Left cardiac atrium (tissue), 4 donors: Measurements from ENCODE around the gene DYNC2H1. TPM values are rescaled to one million over a fixed set of nuclear protein-coding genes. Genes with fewer than 3 reads are reported as not detected.

Source experiments
- ATAC-seq, 2 donors: fragments of 200-7000 bp; cut with Tn5 transposase; one replicate each; pipeline ENCODE4 v1.9.1; 2020; ENCODE audit warnings: mild to moderate bottlenecking in 2 of 2, moderate library complexity in 2 of 2
- DNase-seq: peaks from one replicate; pipeline ENCODE4 v3.0.0-alpha.2; 2020
- intact Hi-C, 2 donors: fragments of 100-400 bp; cut with DNase I; formaldehyde crosslinking; loops; one replicate each; pipeline versions ENCODE4 v1.14.1 to v1.15.1; 2022 to 2023
- long read RNA-seq: library from polyadenylated mRNA; unstranded; transcript quantifications from one replicate; pipeline ENCODE4 v2.0.0, GENCODE V29; 2021
- total RNA-seq, 2 donors: library from RNA; stranded (reverse); fragmentation: NEBNext Ultra II Directional; extraction: Animal tissue kit (Norgen Biotek cat#: 25700); gene quantifications; one replicate each; pipeline ENCODE4 v1.2.1, GENCODE V29; 2021
- donor health status: DM: no; HTN: yes; CAD: no.
- donor health status: DM: no; HTN: yes; CAD: no; lungs with severe emphysema.
- donor health status: DM: yes; HTN: yes; CAD: no.
- donor health status: Dilated cardiomyopathy.

Gene DYNC2H1
- total RNA-seq: 1 to 10 TPM; 6.5 to 7.2 TPM
- long read RNA-seq, partial matches to known transcripts: 1 of 3 reads
- long read RNA-seq, other reads (novel, unspliced or antisense): 2 of 3 reads

DNA sequence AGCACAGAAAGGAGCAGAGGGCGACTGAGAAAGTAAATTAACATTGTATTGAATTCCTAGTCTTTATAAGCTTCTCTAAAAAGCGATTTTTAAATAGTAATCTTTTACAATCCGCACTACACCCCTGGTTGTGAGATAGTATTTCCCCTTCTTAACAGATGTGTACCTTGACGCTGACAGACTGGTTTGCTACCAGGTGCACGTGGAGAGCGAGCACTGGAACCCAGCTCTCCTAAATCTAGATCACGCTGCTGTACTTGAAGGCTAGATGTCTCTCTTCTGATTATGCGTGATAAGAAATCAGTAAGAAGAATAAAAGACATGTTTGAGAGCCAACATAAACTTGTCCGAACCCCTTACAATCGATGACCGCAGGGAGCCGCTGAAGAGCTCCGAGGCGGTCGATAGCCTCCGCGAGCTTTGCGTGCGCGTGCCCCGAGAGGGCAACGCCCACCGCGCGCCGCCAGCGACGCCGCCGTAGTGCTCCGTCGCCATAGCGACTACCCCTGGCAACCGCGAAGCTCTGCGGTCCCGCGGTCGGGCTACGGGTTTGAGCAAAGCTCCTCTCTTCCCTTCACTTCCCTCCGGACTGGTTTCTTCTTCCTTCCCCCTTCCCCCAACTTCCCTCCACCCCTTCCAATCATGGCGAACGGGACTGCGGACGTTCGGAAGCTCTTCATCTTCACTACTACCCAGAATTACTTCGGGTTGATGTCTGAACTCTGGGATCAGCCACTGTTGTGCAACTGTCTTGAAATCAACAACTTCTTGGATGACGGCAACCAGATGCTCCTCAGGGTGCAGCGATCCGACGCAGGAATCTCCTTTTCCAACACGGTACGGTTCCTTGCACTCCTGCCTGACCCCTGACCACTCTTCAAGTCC is at the start of gene DYNC2H1:
Gene DYNC2H1, plus strand, starts transcription at position 494 of the 885 bp plus-strand sequence. Its CDS starts 149 bp downstream, at position 643.
- ATAC-seq (peak; percentile 100), DNase-seq (peak; percentile 92)
- intact Hi-C loops: no loop called here

GRCh38 chr11:103061656-103062055 is 47.6 kb upstream of the DYNC2H1 start:
- ATAC-seq: no peak
- no peak for DNase-seq
- intact Hi-C loops: no loop called here

DNA sequence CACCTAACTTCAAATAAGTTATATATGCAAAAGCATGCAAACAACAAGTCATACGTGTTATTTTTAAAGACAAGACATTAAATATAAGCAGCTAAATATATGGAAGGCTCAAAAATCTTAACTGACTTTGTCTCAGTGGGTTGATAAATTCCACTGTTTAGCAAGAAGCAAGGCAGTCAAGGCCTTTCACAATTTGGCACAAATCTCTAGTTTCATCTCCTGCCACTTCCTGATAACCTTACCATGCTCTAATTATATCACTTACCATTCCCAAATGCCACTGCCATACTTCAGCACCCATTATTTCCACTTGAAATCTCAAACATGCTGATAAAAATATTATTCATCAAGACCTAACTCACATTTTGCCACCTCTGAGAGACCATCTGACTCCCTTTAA is 42.1 kb upstream of the DYNC2H1 start:
- ATAC-seq (no peak), DNase-seq (no peak)
- intact Hi-C loops: no loop called here

DNA sequence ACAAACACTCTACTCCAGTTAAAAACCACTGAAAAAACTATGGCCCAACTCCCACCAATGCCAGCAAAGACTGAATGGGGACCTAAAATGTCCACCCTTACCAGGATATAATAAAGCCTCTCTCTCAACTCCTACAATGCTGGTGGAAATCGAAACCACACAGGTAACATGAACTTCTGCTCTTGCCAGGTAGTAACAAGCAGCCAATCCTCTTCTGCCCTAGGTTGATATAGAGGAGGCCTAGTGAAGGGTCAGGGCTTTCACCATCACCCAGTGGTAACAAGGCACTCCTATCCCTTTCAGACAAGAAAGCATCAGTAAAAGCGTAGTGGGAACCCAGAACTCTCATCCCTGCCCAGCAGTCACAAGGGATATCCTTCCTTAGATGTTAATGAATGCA is 39.9 kb upstream of the DYNC2H1 start:
- no peak for DNase-seq
- intact Hi-C loops: no loop called here
- ATAC-seq: no peak

DNA sequence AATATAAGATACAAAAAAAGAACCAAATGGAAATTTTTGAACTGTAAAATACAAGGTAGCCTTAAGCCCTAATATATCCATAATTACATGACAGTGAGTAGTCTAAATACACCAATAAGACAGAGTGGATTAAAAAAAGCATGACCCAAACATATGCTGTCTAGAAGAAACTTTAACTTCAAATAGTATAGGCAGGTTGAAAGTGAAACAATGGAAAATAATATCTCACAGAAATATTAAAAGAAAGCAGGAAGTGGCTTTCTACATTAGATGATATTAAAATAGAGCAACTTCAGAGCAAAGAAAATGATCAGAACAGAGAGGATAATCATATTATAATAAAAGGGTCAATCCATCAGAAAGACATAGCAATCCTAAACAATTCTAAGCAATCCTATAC is 39.1 kb upstream of the DYNC2H1 start:
- intact Hi-C loops: no loop called here
- ATAC-seq: no peak

GRCh38 chr11:103071008-103071407 is 38.2 kb upstream of the DYNC2H1 start:
- intact Hi-C loops: no loop called here
- DNase-seq (no peak), ATAC-seq (no peak)

More for the DNA sequence above, 39.1 kb upstream of the DYNC2H1 start:
- DNase-seq: no peak

- DNase-seq (no peak), ATAC-seq (no peak)
- intact Hi-C loops: no loop called here
Observed at GRCh38 chr11:103076361-103076760, 32.9 kb upstream of the DYNC2H1 start.

- ATAC-seq: no peak
- intact Hi-C loops: no loop called here
- DNase-seq: no peak
Observed at GRCh38 chr11:103077554-103077953, 31.7 kb upstream of the DYNC2H1 start.

GRCh38 chr11:103078710-103079109 is 30.5 kb upstream of the DYNC2H1 start:
- DNase-seq: no peak
- intact Hi-C loops: no loop called here
- ATAC-seq: no peak

DNA sequence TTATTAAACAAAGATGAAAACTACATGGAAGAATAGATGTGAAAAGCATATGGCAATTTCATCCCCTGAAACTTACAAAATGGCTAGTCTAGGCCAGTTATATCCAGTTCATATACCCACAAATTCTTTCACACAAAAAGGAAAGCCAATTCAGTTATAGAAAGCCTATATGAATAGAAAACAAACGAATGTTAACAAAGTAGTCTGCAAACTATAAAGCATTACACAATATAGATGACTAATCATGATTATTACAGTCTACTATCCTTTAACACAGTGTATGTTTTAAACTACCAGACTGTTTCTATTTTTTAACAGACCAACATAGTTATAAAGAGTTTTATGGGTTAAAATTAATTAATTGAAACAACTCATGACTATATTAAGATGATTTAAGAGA is 29.4 kb upstream of the DYNC2H1 start:
- ATAC-seq (no peak), DNase-seq (no peak)
- intact Hi-C loops: no loop called here

DNA sequence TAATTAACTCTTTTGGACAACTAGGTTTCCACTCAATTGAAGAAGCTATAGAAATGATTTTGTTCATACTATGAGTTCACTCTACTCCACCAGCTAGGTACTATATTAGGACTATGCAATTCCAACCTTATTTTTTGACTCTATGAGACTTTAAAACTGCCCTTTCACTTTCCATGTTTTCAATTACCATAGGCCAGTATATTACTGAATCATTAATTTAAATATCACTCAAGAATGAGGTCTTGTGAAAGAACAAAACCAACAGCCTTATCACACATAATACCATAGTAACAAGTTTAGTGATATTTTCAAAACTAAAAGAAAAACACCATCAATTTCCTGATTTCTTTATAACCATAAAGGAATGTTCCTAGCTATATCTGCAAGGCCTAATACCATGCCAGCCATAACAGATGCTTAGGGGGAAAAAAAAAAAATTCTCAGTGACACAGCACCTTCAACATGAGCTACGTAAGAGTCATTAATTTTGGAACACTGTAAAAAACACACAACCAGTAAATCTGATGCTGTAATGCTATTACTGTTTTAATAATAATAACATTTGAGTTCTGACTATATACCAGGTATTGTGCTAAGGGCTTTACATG is 23.4 kb upstream of the DYNC2H1 start:
- DNase-seq (no peak), ATAC-seq (peak in 1 of 2 donors; percentile 62)
- intact Hi-C loops: no loop called here

DNA sequence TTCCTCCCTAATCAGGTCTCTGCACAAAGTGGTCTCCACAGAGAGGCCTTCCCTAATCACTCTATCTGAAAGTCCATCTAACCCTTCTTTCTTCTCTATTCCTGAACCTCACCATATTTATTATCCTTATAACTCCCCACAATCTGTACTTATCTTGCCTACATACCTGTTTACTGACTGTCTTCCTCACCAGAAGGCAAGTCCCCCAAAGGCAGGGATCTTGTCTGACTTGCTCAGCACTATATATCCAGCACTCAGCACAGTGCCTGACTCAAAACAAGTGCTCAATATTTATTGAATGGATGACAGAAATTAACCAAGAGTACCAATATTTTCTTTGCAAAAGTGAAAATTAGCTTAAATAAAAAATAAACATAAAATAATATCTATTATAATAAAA is 22.8 kb upstream of the DYNC2H1 start:
- ATAC-seq (no peak), DNase-seq (no peak)
- intact Hi-C loops: no loop called here

- intact Hi-C loops: no loop called here
- DNase-seq: peak; percentile 36
- ATAC-seq: peak; percentile 56 to 75
Observed at GRCh38 chr11:103091064-103091800, 18.0 kb upstream of the DYNC2H1 start.

DNA sequence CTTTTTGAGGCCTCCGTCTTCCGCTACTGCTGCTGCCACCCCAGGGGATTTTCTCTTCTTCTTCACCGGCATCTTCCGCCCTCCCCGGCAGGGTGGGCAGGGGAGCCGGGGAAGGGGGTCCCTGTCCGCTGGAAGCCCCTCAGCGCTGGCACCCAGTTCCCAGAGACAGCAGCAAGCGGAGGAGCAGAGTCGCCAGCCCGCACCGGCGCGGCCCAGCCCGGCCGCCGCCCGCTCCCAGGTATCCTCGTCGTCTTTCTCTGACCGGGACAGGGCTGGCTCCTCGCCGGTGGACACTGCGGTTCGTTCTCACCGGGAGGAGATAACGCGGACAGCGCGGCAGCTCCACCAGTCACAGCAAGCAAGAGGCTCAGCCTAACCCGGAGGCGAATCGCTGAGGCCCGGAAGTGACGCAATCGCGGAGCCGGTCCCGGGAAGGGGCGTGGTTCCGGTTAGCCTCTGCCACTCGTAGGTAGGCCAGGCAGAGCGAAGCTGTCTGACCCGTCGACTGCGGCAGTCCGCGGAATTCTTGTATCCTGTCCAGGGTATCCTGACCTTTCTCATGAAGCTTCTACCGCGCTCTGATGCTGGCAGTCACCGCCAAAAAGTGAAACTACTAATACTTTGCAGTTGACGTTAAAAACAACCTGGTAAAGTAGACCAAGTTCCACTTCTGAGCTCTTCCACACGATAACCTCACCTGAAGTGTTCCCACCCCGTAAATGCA is 17.3 kb upstream of the DYNC2H1 start, which contains the start of gene DCUN1D5:
Gene DCUN1D5, minus strand, starts transcription at position 360 of the 724 bp plus-strand sequence. Its CDS starts 288 bp downstream, at position 72.
- intact Hi-C loops: no loop called here
- DNase-seq (peak; percentile 97), ATAC-seq (peak; percentile 100)

GRCh38 chr11:103097279-103097678 is 11.9 kb upstream of the DYNC2H1 start:
- ATAC-seq: no peak
- no peak for DNase-seq
- intact Hi-C loops: no loop called here

DNA sequence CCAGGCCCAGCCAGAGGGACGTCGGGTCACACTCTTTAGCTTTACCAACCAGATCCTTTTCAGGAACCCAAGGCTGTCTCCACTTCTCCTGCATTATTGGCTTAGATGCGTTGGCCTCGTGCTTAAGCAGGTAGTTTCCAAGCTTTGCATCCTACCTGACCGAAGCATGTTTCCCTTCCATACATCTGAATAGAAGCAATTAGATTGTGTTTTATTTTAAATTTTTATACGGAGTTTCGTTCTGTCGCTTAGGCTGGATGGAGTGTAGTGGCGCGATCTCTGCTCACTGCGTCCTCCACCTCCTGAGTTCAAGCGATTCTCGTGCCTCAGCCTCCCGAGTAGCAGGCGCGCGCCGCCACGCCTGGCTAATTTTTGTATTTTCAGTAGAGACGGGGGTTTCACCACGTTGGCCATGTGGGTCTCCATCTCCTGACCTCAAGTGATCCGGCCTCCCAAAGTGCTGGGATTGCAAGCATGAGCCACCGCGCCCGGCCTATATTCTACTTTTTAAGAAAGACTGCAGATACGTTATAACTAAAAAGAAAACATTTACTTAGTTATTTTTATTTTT is 677 bp downstream of the DYNC2H1 start:
- ATAC-seq: peak in 1 of 2 donors; percentile 29
- no peak for DNase-seq
- intact Hi-C loops: no loop called here

- DNase-seq (no peak), ATAC-seq (no peak)
- intact Hi-C loops: no loop called here
Observed at GRCh38 chr11:103110391-103110790, 1.2 kb downstream of the DYNC2H1 start.

DNA sequence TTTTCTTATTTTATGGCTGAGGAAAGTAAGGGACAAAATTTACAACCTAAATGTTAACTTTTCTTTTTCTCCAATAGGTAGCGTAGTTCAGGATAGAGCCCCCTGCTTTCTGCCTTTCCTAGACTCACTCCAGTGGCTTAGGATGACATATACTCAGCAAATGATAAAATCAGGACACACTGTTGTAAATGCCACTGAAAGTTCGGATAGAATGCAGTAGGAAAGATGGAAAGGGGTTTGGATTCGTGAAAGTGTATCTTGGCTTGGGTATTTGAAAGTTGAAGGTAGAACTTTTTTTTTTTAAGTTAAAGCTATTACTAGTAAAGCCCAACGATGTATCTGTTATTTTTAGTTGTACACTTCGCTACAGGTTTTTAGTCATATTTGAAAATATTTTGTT is 2.2 kb downstream of the DYNC2H1 start:
- DNase-seq: no peak
- intact Hi-C loops: no loop called here
- no peak for ATAC-seq

GRCh38 chr11:103112364-103112763 is 3.1 kb downstream of the DYNC2H1 start:
- ATAC-seq (no peak), DNase-seq (no peak)
- intact Hi-C loops: no loop called here
